Psoas muscle (tissue), 8 donors: ENCODE results near the gene SLC2A4RG. TPM values are rescaled to one million over a fixed set of nuclear protein-coding genes. Genes with fewer than 3 reads are reported as not detected.

Experiments used
- ATAC-seq, 4 donors: fragments of 200-7000 bp; cut with Tn5 transposase; one replicate each; pipeline ENCODE4 v1.9.1; 2020; ENCODE audit warnings: moderate library complexity in 3 of 4, mild to moderate bottlenecking in 2 of 4
- DNase-seq, 2 donors: peaks; one replicate each; pipeline ENCODE4 v3.0.0-alpha.2; 2020
- H3K27ac ChIP-seq: fragments of 200-600 bp; one replicate; pipeline ENCODE4 v1.8.0; 2022
- H3K27me3 ChIP-seq, 3 donors: fragments of 200-600 bp in 1 of 3; one replicate each; pipeline versions ENCODE4 v1.6.1 to v1.8.0; 2013 to 2022; ENCODE audit warnings: low read length in 2 of 3, mild to moderate bottlenecking in 2 of 3, moderate library complexity in 1 of 3; ENCODE audit not compliant: insufficient read depth in 3 of 3
- H3K36me3 ChIP-seq, 2 donors: fragments of 200-600 bp in 1 of 2; one replicate each; pipeline versions ENCODE4 v1.6.1 to v1.8.0; 2013 to 2022; ENCODE audit warnings: low read depth in 1 of 2, mild to moderate bottlenecking in 1 of 2, moderate library complexity in 1 of 2; ENCODE audit not compliant: insufficient read depth in 1 of 2
- H3K4me1 ChIP-seq: fragments of 200-600 bp; one replicate; pipeline ENCODE4 v1.8.0; 2022
- H3K4me3 ChIP-seq: fragments of 200-600 bp; one replicate; pipeline ENCODE4 v1.8.0; 2022; ENCODE audit warnings: mild to moderate bottlenecking
- H3K9me3 ChIP-seq: fragments of 200-600 bp; one replicate; pipeline ENCODE4 v1.8.0; 2022
- CTCF ChIP-seq: fragments of 200-600 bp; IDR thresholded peaks from one replicate; pipeline ENCODE4 v1.8.0; 2022; ENCODE audit warnings: antibody characterized with exemption
- WGBS, 3 donors: extraction: QIAGEN DNeasy Blood & Tissue Kit; methylation state at CpG; one replicate each; pipeline versions ENCODE4 v1.1.6 to v1.1.7; 2013; 5-methylcytosine and 5-hydroxymethylcytosine counted together
- intact Hi-C, 2 donors: fragments of 100-400 bp; cut with DNase I; formaldehyde crosslinking; loops; one replicate each; pipeline versions ENCODE4 v1.11.0 to v1.14.2; 2022
- polyA plus RNA-seq, 3 donors: library from polyadenylated mRNA; stranded (reverse); fragments of 200-250 nt; gene quantifications; one replicate each; pipeline ENCODE4 v1.2.3, GENCODE V29; 2013
- total RNA-seq, 4 donors: library from RNA; stranded (reverse); fragmentation: NEBNext Ultra II Directional in 2 of 4; extraction: Animal tissue kit (Norgen Biotek cat#: 25700) in 2 of 4; gene quantifications; one replicate each; pipeline versions ENCODE4 v1.2.1 to v1.2.4, GENCODE V29; 2021 to 2023
- donor health status: healthy with polysubstance abuse.
- donor health status: DM: no; HTN: no; CAD: no; lungs with moderate emphysema.
- donor health status: Bipolar disorder and iron deficiency.
- donor health status: healthy.
- donor health status: DM: yes; HTN: yes; CAD: no.
- donor health status: DM: no; HTN: no; CAD: no.
- donor health status: DM: no; HTN: no; CAD: no.
- donor health status: DM: yes; HTN: yes; CAD: no.

Gene SLC2A4RG
- total and polyA plus RNA-seq, 7 donors = 27.1 to 79.1 (median 43.7) TPM

DNA sequence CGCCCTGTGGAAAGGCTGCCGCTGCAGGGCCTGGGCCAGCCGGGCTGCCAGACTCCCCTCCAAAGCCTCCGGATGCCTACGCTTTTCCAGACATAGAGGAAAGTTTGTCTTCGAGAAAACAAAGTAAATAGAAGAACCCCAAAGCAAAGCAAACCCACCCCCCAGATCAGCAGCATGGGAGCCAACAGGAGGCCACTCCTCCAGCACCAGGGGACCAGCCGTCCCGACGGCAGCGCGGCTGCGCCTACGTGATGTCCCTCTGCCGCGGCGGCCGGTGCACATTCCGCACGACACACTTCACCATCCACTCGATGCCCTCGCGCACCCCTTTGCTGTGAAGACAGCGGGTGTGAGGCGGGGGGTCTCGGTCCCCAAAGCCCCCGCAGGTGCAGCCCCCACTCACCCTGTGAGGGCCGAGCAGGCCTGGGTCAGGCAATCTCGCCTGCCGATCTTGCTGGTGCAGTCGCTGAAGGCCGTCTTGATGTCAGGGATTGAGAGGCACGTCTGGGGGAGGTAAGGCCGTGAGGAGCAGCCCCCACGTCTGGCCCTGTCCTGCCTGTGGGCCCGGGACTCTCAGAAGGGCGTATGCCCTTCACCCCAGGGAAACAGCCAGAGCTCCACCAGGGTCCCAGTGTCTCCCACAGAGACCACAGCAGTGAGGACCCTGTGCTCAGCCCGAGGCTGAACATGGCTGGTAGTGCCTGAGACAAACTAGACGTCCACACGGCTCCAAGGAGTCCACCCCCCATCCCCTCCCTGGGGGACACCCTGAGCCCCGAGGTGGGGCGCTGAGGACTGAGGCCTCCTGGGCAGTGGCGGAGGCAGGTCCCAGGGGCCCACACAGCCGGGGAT lies 39.2 kb upstream of the SLC2A4RG start:
- H3K27me3 ChIP-seq = no peaks in the 10 kb centered on the region
- no peak overlapping the region for H3K4me3 ChIP-seq
- peak; percentile 20 to 59 for DNase-seq
- H3K36me3 ChIP-seq = peaks cover 3 to 30% of the 10 kb centered on the region in 2 donors
- no peaks in the 10 kb centered on the region for H3K9me3 ChIP-seq
- no peak for ATAC-seq
- no peak overlapping the region for H3K27ac ChIP-seq
- 83 to 85% (median 84%) methylated on average over 43 of the region's 43 CpGs for WGBS, 3 donors
- intact Hi-C loops = loop anchor here in 1 of 2 donors (5.0 kb wide), 2 partner anchors 37 to 38 kb away; partner anchors contain the start of genes LIME1 and SLC2A4RG
- no peak for TF ChIP-seq CTCF
- peaks cover 36% of the 10 kb centered on the region for H3K4me1 ChIP-seq

DNA sequence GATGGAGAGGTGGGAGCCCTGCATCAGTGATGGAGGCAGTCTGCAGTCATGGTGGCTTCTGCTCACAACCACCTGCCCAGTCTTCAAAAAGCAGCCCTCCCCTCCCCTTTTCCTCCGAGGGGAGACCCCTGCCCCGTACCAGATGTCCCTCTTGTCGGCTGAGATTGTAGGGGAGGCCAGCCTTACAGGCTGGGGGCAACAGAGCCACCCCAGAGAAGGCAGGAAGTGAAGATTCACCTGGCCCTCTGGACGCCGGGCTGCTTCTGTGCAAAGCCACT lies 38.6 kb upstream of the SLC2A4RG start:
- H3K4me1 ChIP-seq = peaks cover 36% of the 10 kb centered on the region
- no peak overlapping the region for H3K27ac ChIP-seq
- H3K36me3 ChIP-seq = peaks cover 3 to 33% of the 10 kb centered on the region in 2 donors
- ATAC-seq = no peak
- intact Hi-C loops = loop anchor here in 1 of 2 donors (5.0 kb wide), 2 partner anchors 36 to 39 kb away; partner anchors contain the start of genes LIME1 and SLC2A4RG
- no peak overlapping the region for H3K4me3 ChIP-seq
- WGBS, 3 donors = 71 to 88% (median 76%) methylated on average over 2 to 5 of the region's 5 CpGs
- no peaks in the 10 kb centered on the region for H3K9me3 ChIP-seq
- no peaks in the 10 kb centered on the region for H3K27me3 ChIP-seq
- DNase-seq = no peak
- TF ChIP-seq CTCF = no peak

DNA sequence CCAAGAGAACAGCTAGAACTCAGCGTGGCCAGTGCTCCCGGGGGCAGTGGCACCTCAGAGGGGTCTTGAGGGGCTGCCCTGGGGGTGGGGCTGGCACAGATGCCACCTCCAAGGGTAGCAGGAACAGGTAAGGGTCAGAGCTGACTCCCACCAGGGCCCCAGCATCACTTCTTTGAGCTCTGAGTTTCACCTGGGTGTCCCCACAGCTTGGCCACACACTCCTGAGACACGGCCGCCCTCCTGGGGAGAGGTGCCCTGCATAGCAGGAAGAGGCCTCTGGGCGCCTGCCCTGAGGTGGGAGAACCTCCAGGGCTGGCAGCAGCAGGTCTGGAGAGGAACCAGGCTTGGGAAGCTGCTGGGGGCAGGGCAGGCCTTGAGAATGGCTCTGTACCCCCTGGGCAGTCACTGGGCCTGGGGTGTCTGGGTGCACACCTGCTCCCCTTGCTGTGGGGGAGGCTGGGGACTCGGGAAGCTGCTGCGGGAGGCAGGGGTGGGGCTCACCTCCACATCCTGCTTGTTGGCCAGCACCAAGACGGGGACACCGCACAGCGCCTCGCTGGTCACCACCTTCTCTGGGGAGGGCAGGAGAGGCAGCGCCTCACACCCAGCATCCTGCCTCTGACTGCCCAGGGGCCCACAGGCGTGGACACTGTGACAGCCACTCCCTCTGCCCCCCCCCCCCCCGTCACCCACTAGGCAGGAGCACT lies 38.1 kb upstream of the SLC2A4RG start:
- no peak for TF ChIP-seq CTCF
- no peaks in the 10 kb centered on the region for H3K27me3 ChIP-seq
- peak; percentile 20 to 48 for DNase-seq
- H3K27ac ChIP-seq = no peak overlapping the region
- intact Hi-C loops = loop anchor here in 1 of 2 donors (5.0 kb wide), 2 partner anchors 36 to 39 kb away; partner anchors contain the start of genes LIME1 and SLC2A4RG
- ATAC-seq = no peak
- 75 to 77% (median 77%) methylated on average over 13 to 14 of the region's 14 CpGs for WGBS, 3 donors
- H3K36me3 ChIP-seq = peaks cover 3 to 38% of the 10 kb centered on the region in 2 donors
- peaks cover 36% of the 10 kb centered on the region for H3K4me1 ChIP-seq
- H3K4me3 ChIP-seq = no peak overlapping the region
- no peaks in the 10 kb centered on the region for H3K9me3 ChIP-seq

GRCh38 chr20:63702036-63702665 lies 37.4 kb upstream of the SLC2A4RG start:
- DNase-seq (peak in 1 of 2 donors; percentile 48), ATAC-seq (no peak)
- no peak overlapping the region for H3K4me3 ChIP-seq
- TF ChIP-seq CTCF = no peak
- H3K27me3 ChIP-seq = no peaks in the 10 kb centered on the region
- 81 to 91% (median 81%) methylated on average over 16 of the region's 16 CpGs for WGBS, 3 donors
- H3K36me3 ChIP-seq = peaks cover 3 to 39% of the 10 kb centered on the region in 2 donors
- H3K9me3 ChIP-seq = no peaks in the 10 kb centered on the region
- intact Hi-C loops = loop anchor here in 1 of 2 donors (5.0 kb wide), 2 partner anchors 35 to 40 kb away; partner anchors contain the start of genes LIME1 and SLC2A4RG
- H3K4me1 ChIP-seq = peaks cover 29% of the 10 kb centered on the region
- H3K27ac ChIP-seq = no peak overlapping the region
